Stimulated activated CD8-positive, alpha-beta memory T cell treated with anti-CD3 and anti-CD28 coated beads, Interleukin-7, amount 100 ng/mL, for 4 hours (primary cell): ENCODE data around the gene S100A4.
A peak's percentile ranks its signal among the peaks of the same experiment; 100 is the strongest.
"Not testable (repeated sequence)": the region's sequence is repeated elsewhere in the genome, so short reads cannot be mapped to it uniquely, and the experiment has no call there.

Experiments
- DNase-seq, 2 donors: peaks; one replicate each; pipeline ENCODE4 v3.0.0-alpha.2; 2020; ENCODE audit warnings: low read depth in 2 of 2

Gene S100A4

GRCh38 chr1:153533689-153534201, 11.9 kb downstream of the S100A4 start:
- DNase-seq = no peak

GRCh38 chr1:153532769-153533599, 12.6 kb downstream of the S100A4 start:
- peak; percentile 48 to 54 for DNase-seq

DNA sequence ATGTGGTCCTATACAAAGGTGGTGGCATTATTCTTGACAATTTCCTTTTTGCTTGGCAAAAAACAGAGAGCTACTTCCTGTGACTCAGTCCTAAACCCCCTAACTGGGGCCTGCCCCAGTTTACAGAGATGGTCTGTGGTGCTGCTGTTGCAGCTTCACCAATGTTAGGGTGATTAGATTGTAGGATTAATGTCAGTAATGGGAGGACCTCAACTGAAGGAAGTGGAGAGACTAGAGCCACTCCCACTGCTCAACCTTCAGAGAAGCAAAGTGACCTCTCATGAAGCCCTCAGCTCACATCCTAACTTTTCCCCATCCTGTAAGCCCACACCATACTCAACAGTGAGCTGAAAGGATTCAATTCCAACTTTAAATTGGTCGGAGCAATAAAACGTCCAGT, 13.4 kb downstream of the S100A4 start:
- DNase-seq = peak in 1 of 2 donors; percentile 21

DNA sequence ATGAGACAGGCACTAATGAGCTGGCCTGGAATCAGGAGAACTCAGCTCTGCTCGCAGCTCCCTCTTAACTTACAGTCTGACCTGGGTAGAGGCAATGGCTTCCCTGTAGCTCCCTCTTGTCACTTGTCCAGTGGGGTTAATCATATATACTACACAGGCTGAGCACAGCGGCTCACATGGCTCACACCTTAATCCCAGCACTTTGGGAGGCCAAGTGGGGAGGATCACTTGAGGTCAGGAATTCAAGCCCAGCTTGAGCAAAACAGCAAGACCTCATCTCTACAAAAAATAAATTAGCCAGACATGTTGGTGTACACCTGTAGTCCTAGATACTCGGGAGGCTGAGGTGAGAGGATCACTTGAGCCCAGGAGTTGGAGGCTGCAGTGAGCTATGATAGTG, 14.0 kb downstream of the S100A4 start:
- no peak for DNase-seq

GRCh38 chr1:153527683-153528040, 17.9 kb downstream of the S100A4 start:
- DNase-seq = no peak

GRCh38 chr1:153527023-153527682, 18.5 kb downstream of the S100A4 start:
- DNase-seq = no peak

DNA sequence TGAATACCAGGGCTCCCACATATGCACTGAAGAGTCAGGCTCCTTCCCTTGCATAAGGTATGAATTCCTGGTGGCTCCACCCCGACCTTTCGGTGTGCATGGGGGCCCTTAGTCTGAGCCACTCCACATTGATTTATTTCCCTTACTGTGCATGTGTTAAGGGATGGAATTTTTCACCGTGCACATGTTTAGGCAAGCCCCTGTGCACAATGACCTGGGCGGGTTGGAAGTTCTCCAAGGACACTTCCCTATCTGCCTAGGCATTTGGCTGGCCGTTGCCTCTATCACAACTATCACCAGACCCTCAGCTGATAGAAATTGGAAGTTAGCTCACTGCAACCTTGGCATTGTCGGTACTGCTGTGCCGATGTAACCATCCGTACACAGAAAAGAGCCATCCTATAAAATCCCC, 19.5 kb downstream of the S100A4 start:
- no peak for DNase-seq

DNA sequence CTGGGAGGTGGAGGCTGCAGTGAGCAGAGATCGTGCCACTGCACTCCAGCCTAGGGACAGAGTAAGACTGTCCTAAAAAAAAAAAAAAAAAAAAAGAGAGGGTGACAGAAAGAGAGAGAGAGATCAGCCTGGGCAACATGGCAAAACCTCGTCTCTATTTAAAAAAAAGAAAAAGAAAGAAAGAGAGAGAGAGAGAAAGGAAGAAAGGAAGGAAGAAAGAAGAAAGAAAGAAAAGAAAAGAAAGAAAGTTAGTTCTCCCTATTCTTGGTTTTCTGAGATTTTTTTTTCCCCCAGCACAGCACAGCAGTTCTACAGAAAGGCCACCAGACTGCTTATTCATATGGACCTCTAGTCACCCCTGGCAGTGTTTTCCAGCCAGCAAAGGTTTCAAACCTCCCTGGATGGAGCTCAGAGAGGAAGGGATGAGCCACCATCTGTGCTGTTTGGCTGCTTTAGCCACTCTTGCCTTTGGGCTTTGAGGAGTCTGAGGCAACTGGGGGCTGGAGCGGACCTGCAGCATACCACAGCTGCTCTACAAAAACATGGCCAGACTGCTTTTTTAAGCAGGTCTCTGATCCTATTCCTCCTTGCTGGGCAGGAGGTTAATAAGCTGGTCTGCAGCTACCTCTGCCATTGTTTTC, 20.4 kb downstream of the S100A4 start:
- no peak for DNase-seq

DNA sequence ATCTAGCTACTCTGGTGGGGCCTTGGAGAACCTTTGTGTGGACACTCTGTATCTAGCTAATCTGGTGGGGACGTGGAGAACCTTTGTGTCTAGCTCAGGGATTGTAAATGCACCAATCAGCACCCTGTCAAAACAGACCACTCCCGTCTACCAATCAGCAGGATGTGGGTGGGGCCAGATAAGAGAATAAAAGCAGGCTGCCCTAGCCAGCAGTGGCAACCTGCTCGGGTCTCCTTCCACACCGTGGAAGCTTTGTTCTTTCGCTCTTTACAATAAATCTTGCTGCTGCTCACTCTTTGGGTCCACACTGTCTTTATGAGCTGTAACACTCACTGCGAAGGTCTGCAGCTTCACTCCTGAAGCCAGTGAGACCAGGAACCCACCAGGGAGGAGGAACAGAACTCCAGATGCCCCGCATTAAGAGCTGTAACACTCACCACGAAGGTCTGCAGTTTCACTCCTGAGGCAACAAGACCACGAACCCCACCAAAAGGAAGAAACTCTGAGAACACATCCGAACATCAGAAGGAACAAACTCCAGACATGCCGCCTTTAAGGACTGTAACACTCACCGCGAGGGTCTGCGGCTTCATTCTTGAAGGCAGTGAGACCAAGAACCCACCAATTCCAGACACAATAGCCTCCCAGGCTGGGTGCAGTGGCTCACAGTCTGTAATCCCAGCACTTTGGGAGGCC, 23.1 kb downstream of the S100A4 start:
- DNase-seq = not testable (repeated sequence)

DNA sequence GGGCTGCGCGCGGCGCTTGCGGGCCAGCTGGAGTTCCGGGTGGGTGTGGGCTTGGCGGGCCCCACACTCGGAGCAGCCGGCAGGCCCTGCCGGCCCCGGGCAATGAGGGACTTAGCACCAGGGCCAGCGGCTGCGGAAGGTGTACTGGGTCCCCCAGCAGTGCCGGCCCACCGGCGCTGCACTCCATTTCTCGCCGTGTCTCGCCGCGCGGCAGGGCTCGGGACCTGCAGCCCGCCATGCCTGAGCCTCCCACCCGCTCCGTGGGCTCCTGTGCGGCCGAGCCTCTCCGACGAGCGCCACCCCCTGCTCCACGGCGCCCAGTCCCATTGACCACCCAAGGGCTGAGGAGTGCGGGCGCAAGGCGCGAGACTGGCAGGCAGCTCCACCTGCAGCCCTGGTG, 23.8 kb downstream of the S100A4 start:
- DNase-seq = not testable (repeated sequence)

- no peak for DNase-seq
Observed at GRCh38 chr1:153520818-153521476, 24.7 kb downstream of the S100A4 start.

DNA sequence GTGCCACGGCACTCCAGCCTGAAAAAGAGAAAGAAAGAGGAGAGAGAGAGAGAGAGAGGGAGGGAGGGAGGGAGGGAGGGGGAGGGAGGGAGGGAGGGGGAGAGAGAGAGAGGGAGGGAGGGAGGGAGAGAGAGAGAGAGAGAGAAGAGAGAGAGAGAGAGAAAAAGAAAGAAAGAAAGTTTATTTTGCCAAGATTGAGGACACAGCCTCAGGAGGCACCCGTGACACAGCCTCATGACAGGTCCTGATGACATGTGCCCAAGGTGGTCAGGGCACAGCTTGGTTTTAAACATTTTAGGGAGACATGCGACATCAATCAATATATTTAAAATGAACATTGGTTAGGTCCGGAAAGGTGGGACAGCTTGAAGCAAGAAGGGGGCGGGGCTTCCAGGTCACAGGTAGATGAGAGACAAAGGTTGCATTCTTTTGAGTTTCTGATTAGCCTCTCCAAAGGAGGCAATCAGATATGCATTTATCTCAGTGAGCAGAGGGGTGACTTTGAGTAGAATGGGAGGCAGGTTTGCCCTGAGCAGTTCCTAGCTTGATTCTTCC, 25.4 kb downstream of the S100A4 start:
- DNase-seq = not testable (repeated sequence)

GRCh38 chr1:153519242-153519641, 26.4 kb downstream of the S100A4 start:
- DNase-seq = no peak

DNA sequence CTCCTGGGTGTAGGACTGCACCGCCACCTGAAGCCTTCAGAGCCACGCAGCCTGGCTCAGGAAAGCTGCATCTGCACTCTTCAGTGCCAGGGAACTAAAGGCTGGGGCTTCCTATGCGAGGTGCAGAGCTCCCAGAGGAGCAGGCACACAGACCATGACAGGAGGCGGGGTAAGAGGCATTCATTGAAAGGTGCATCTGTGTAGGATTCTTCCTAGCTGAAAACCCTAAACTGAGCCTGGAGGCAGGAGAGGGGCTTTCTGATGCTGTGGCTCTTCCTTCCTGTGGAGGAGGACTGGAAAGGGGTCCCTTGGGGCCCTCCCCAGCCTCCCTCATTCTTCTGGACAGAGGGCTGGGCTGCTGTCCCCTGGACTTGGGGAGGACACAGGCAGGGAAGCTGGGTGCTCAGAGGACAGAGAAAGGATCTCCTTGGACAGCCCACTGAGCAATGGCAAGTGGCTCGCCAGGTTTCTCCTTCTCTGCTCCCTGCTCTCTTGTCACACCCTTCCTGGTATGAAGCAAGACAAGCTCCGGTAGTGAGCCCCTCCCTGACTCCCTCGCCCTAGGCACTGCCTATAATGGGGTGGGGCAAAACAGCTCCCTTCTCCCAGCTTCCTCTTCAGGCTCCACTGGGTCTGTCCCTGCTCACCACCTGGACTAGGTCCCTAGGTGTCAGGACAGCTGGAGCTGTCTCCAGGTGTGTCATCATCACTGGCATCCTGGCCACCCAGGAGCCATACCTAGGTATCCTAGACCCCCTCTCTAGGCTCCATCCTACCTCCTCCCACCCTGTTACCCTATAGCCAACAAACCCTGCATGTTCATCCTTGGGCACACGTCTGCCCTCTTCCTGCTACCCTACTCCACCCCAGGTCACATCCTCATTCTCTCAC, 29.9 kb downstream of the S100A4 start:
- no peak for DNase-seq

- no peak for DNase-seq
Observed at GRCh38 chr1:153513666-153514065, 31.9 kb downstream of the S100A4 start.

GRCh38 chr1:153513023-153513422, 32.6 kb downstream of the S100A4 start:
- DNase-seq = no peak

DNA sequence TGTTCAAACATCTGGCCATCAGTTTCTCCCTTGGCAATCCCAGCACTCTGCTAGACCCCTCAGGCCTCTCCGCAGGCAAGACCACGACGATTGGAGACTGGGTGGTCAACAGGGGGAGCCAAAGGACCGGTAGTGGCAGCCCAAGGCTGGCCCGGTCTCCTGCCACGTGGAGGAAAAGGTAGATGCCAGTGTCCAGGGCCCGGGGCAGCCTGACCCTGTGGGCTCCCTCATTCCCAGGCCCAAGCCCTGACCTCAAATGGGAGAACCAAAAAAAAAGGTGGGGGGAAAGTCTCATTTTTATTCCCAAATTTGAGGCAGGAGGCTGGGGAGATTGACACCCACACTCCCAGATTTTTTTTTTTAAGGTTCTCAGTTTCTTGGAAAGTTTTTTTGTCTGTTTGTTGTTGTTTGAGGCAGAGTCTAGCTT, 34.6 kb downstream of the S100A4 start:
- DNase-seq = peak; percentile 62 to 67

DNA sequence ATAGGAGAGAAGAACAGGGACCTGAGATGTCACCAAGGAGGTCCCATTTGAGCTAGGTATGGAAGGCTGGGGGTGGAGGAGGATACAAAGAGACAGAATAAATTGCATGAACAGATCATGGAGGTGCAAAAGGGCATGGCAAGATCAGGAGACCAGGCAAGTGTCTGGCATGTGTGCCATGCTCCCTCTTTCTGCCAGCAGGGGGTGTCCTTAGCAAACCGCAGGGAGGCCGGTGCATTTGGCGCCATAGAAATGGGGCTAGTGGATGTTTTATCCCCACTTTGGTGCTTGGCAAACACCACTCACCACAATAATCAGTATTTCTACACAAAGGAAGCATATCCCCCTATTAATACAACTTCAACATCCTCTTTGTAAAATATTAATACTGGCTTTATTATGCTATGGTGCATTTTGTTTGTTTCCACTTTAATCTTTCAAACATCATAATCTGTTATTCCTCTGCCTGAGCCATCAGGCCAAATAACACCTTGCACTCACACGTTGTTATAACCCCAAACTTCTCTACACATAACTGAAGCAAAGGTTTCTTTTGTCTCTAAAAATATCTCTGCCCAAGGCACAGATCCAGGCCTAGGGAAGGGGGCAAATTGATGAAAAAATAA, 35.8 kb downstream of the S100A4 start:
- peak; percentile 31 to 33 for DNase-seq

DNA sequence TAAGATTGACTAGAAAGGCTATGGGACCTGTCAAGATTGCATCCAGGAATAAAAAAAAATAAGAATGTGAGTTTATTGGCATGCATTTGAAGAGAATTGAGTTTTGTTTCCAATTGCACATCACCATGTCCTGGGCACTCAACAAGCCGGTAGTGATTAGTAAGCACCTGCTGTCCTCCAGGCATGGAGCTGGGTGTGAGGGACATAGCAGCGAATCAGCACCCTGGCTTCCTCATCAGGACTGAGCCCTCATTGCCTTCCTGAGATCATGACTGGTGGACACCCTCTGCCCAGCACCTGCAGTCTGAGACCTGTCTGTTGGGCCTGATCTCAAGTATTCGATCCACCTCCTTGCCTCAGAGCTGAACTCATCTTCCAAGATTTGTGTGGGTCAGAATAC, 36.6 kb downstream of the S100A4 start:
- DNase-seq = no peak
